Neuronal stem cell (in vitro differentiated cells): ENCODE measurements around the gene TMF1.

Source experiments
- DNase-seq: peaks from one replicate; pipeline ENCODE4 v3.0.0-alpha.2; 2013; ENCODE audit warnings: low spot score
- H2AFZ ChIP-seq: one replicate; pipeline ENCODE4 v1.6.1; 2013; ENCODE audit warnings: mild to moderate bottlenecking, low read length, inconsistent platforms
- H2AK5ac ChIP-seq: 2 replicates; pipeline ENCODE4 v1.6.1; 2013; ENCODE audit warnings: low read depth, mild to moderate bottlenecking, inconsistent platforms, low read length, moderate library complexity, mixed read lengths
- H2BK120ac ChIP-seq: 2 replicates; pipeline ENCODE4 v1.6.1; 2013; ENCODE audit warnings: low read depth, mild to moderate bottlenecking, inconsistent platforms, low read length, moderate library complexity, mixed read lengths
- H2BK12ac ChIP-seq: one replicate; pipeline ENCODE4 v1.6.1; 2013; ENCODE audit warnings: low read length, inconsistent platforms
- H2BK15ac ChIP-seq: 2 replicates; pipeline ENCODE4 v1.6.1; 2013; ENCODE audit warnings: mild to moderate bottlenecking, low read length, inconsistent platforms, mixed read lengths
- H2BK5ac ChIP-seq: one replicate; pipeline ENCODE4 v1.6.1; 2013; ENCODE audit warnings: inconsistent platforms, mild to moderate bottlenecking, low read length, moderate library complexity
- H3K14ac ChIP-seq: one replicate; pipeline ENCODE4 v1.6.1; 2013; ENCODE audit warnings: low read length, inconsistent platforms
- H3K18ac ChIP-seq: 2 replicates; pipeline ENCODE4 v1.6.1; 2013; ENCODE audit warnings: low read length, inconsistent platforms
- H3K23ac ChIP-seq: 2 replicates; pipeline ENCODE4 v1.6.1; 2013; ENCODE audit warnings: low read depth, mild to moderate bottlenecking, mixed read lengths, low read length, inconsistent platforms; ENCODE audit not compliant: poor library complexity
- H3K27ac ChIP-seq: replicated peaks from 3 replicates; pipeline ENCODE4 v1.5.1; 2013; ENCODE audit warnings: low read length, inconsistent platforms
- H3K27me3 ChIP-seq, 3 experiments: 2 replicates each; pipeline ENCODE4 v1.6.1; 2013; ENCODE audit warnings: low read length in 3 of 3, mild to moderate bottlenecking in 2 of 3, inconsistent platforms in 1 of 3, low read depth in 1 of 3, mixed read lengths in 1 of 3, moderate library complexity in 1 of 3; ENCODE audit not compliant: control insufficient read depth in 3 of 3, insufficient read depth in 3 of 3
- H3K36me3 ChIP-seq, 2 donors: replicated peaks in 1 of 2; 2 replicates each; pipeline ENCODE4 v1.6.1; 2013; ENCODE audit warnings: low read length in 2 of 2; ENCODE audit not compliant: control insufficient read depth in 2 of 2, insufficient read depth in 2 of 2
- H3K4ac ChIP-seq: 2 replicates; pipeline ENCODE4 v1.6.1; 2013; ENCODE audit warnings: inconsistent platforms, mild to moderate bottlenecking, low read length, moderate library complexity
- H3K4me1 ChIP-seq, 2 donors: 1 replicate in 1 of 2; 2 replicates in 1 of 2; pipeline ENCODE4 v1.6.1; 2013; ENCODE audit warnings: low read length in 2 of 2, low read depth in 1 of 2; ENCODE audit not compliant: control insufficient read depth in 2 of 2, insufficient read depth in 1 of 2
- H3K4me2 ChIP-seq: one replicate; pipeline ENCODE4 v1.6.1; 2013; ENCODE audit warnings: mild to moderate bottlenecking, low read length, inconsistent platforms; ENCODE audit not compliant: insufficient read depth, poor library complexity, severe bottlenecking
- H3K4me3 ChIP-seq, 2 donors: 2 replicates each; pipeline ENCODE4 v1.5.1; 2013; ENCODE audit warnings: low read length in 2 of 2, mild to moderate bottlenecking in 2 of 2, inconsistent platforms in 1 of 2, moderate library complexity in 1 of 2
- H3K79me1 ChIP-seq: one replicate; pipeline ENCODE4 v1.6.1; 2013; ENCODE audit warnings: low read depth, mild to moderate bottlenecking, inconsistent platforms, low read length, moderate library complexity
- H3K9ac ChIP-seq: one replicate; pipeline ENCODE4 v1.6.1; 2013; ENCODE audit warnings: mild to moderate bottlenecking, low read depth, low read length, inconsistent platforms; ENCODE audit not compliant: poor library complexity
- H3K9me3 ChIP-seq, 2 donors: replicated peaks in 1 of 2; 2 replicates each; pipeline versions ENCODE3 to v1.6.1; 2013; ENCODE audit warnings: low read length in 2 of 2, mild to moderate bottlenecking in 2 of 2, inconsistent platforms in 1 of 2, low read depth in 1 of 2, mixed read lengths in 1 of 2, moderate library complexity in 1 of 2; ENCODE audit not compliant: control insufficient read depth in 2 of 2, insufficient read depth in 1 of 2
- H4K8ac ChIP-seq: one replicate; pipeline ENCODE4 v1.6.1; 2013; ENCODE audit warnings: low read depth, mild to moderate bottlenecking, inconsistent platforms, low read length, moderate library complexity
- H4K91ac ChIP-seq: one replicate; pipeline ENCODE4 v1.6.1; 2013; ENCODE audit warnings: low read length, low read depth, mild to moderate bottlenecking, inconsistent platforms; ENCODE audit not compliant: poor library complexity
- WGBS, 2 donors: extraction: QIAGEN DNeasy Blood & Tissue Kit; methylation state at CpG; one replicate each; pipeline ENCODE4 v1.1.7; 2013; ENCODE audit warnings: missing lambda C conversion rate in 2 of 2, mixed read lengths in 1 of 2; ENCODE audit not compliant: insufficient read length in 2 of 2, insufficient replicate concordance in 1 of 2; ENCODE audit errors: extremely low coverage in 2 of 2; 5-methylcytosine and 5-hydroxymethylcytosine counted together

Gene TMF1

DNA sequence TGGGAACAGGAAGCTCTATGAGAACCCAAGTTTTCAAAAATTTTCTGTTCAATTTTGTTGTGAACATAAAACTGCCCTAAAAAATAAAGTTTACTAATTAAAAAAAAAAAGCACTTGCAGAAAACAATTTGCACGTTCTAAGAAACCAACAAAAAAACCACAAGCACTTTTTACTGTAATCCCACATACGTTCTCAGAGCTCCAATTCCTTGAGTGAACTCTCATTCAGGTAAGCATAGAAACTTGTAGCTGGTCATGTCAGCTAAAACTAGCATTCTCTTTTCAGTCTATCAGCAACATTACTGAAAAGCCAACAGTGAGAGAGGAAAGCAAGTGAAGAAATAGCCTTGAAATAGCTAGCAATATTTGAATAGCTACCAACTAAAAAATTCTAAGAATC is 11.5 kb upstream of the TMF1 start:
- no peak overlapping the region for H4K91ac ChIP-seq
- no peak overlapping the region for H3K9ac ChIP-seq
- H3K4me3 ChIP-seq: no peak overlapping the region
- peaks cover 0 to 15% of the 10 kb centered on the region in 2 donors for H3K9me3 ChIP-seq
- H3K36me3 ChIP-seq: peaks cover 13 to 93% of the 10 kb centered on the region in 2 donors
- H3K23ac ChIP-seq: no peak overlapping the region
- WGBS, 2 donors: no CpG with 5 or more reads among the region's 2 CpGs
- H2BK120ac ChIP-seq: no peak overlapping the region
- no peak overlapping the region for H4K8ac ChIP-seq
- no peaks in the 10 kb centered on the region for H3K79me1 ChIP-seq
- H2BK5ac ChIP-seq: no peak overlapping the region
- H3K18ac ChIP-seq: no peak overlapping the region
- no peak overlapping the region for H3K27ac ChIP-seq
- H2BK15ac ChIP-seq: no peak overlapping the region
- H3K4me2 ChIP-seq: no peak overlapping the region
- H3K4ac ChIP-seq: no peak overlapping the region
- no peaks in the 10 kb centered on the region for H3K4me1 ChIP-seq
- H2AK5ac ChIP-seq: no peak overlapping the region
- no peaks in the 10 kb centered on the region for H3K27me3 ChIP-seq
- no peak for DNase-seq
- no peak overlapping the region for H2BK12ac ChIP-seq
- no peak overlapping the region for H3K14ac ChIP-seq
- no peak overlapping the region for H2AFZ ChIP-seq

DNA sequence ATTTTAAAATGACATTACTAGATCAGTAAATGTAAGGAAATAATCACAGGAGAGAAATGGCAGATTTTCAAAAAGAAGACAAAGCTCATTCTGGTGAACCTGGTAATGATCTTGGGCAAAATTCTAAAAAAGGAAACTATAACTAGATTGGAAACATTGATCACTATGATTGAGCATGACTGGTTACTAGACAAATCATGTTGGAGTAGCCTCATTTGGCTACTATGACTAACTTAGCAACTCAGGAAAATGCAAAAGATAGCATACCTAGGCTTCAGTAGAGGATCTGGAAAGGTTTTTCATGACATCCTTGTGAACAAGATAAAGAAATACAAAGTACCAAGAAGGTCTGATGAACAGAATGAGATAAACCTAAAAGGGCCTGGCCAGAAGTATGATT is 7.6 kb upstream of the TMF1 start:
- Histone ChIP-seq H3K27me3 (no peaks in the 10 kb centered on the region), H3K18ac (no peak overlapping the region), H3K4ac (no peak overlapping the region), H2AFZ (no peak overlapping the region), H3K23ac (no peak overlapping the region), H3K79me1 (no peaks in the 10 kb centered on the region), H3K4me2 (no peak overlapping the region), H3K27ac (no peak overlapping the region), H2BK12ac (no peak overlapping the region), H3K9me3 (peaks cover 0 to 15% of the 10 kb centered on the region in 2 donors), H3K36me3 (peaks cover 12 to 98% of the 10 kb centered on the region in 2 donors), H2AK5ac (no peak overlapping the region), H4K91ac (no peak overlapping the region), H4K8ac (no peak overlapping the region), H3K14ac (no peak overlapping the region), H3K4me1 (no peaks in the 10 kb centered on the region), H3K4me3 (no peak overlapping the region), H2BK120ac (no peak overlapping the region), H3K9ac (no peak overlapping the region), H2BK5ac (no peak overlapping the region), H2BK15ac (no peak overlapping the region)
- DNase-seq: no peak

DNA sequence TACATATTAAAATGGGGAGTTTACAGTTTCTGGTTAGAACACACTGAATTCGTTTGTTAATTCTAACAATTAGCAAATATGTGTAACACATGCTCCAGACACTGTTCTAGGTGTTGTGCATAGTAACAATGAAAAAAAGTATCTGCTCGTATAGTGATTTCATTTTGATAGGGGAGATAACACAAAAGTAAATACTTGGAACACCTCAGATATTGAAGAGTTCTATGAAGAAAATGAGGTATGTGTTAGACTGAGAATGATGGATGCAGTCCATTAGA is 6.8 kb upstream of the TMF1 start:
- Histone ChIP-seq H3K4me2 (no peak overlapping the region), H3K14ac (no peak overlapping the region), H3K79me1 (no peaks in the 10 kb centered on the region), H3K27ac (no peak overlapping the region), H3K9ac (no peak overlapping the region), H3K4me3 (no peak overlapping the region), H3K4me1 (no peaks in the 10 kb centered on the region), H3K9me3 (peaks cover 0 to 15% of the 10 kb centered on the region in 2 donors), H2BK120ac (no peak overlapping the region), H2BK15ac (no peak overlapping the region), H3K18ac (no peak overlapping the region), H4K8ac (no peak overlapping the region), H2AK5ac (no peak overlapping the region), H2BK12ac (no peak overlapping the region), H3K4ac (no peak overlapping the region), H4K91ac (no peak overlapping the region), H3K36me3 (peaks cover 12 to 97% of the 10 kb centered on the region in 2 donors), H2BK5ac (no peak overlapping the region), H2AFZ (no peak overlapping the region), H3K23ac (no peak overlapping the region), H3K27me3 (no peaks in the 10 kb centered on the region)
- no CpG with 5 or more reads among the region's 2 CpGs for WGBS, 2 donors
- no peak for DNase-seq

DNA sequence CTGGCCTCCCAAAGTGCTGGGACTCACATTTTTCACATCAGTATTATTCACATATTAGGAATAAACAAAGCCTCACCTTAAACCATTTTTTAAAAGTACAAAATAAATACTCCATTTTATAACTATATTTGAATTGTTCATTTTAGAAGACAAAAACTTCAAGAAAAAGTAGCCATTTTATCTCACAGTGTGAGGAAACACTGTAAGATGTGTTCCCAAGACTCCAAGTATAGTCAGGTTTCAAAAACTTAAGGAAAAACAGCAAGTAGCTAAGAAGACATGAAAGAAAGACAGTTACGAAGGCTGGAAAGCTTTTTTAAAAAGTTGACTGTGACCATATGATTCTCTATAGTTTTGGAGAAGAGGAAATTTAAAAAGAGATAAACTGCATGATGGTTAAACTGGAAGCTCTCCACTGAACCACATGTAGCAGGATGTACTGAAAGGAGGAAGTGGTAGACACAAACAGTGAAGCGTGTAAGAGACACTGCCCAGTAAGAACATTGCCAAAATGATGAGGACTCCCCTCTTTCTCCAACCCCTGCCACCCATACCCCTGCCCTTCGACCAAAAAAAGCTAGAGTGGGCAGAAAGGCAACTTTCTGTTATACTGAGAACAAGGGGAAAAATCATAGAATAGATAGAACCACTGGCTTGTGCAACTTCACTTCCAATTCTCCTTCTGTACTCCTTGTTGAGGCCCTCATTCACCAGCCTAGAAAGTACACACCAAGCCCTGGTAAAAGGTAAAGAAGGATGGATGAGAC is 6.2 kb upstream of the TMF1 start:
- Histone ChIP-seq H2BK120ac (no peak overlapping the region), H4K8ac (no peak overlapping the region), H3K36me3 (peaks cover 12 to 97% of the 10 kb centered on the region in 2 donors), H3K23ac (no peak overlapping the region), H3K4me2 (no peak overlapping the region), H2BK15ac (no peak overlapping the region), H3K27ac (no peak overlapping the region), H3K9ac (no peak overlapping the region), H3K4me1 (no peaks in the 10 kb centered on the region), H2AFZ (no peak overlapping the region), H3K18ac (no peak overlapping the region), H3K27me3 (no peaks in the 10 kb centered on the region), H3K14ac (no peak overlapping the region), H2BK12ac (no peak overlapping the region), H2BK5ac (no peak overlapping the region), H2AK5ac (no peak overlapping the region), H3K79me1 (no peaks in the 10 kb centered on the region), H3K4ac (no peak overlapping the region), H4K91ac (no peak overlapping the region), H3K4me3 (no peak overlapping the region), H3K9me3 (peaks cover 0 to 15% of the 10 kb centered on the region in 2 donors)
- DNase-seq: no peak
- WGBS, 2 donors: no CpG with 5 or more reads among the region's 3 CpGs
